ENCODE measurements around the gene KIF16B.
A peak's percentile ranks its signal among the peaks of the same experiment; 100 is the strongest.
"Not testable (repeated sequence)": the region's sequence is repeated elsewhere in the genome, so short reads cannot be mapped to it uniquely, and the experiment has no call there.

Gene KIF16B

DNA sequence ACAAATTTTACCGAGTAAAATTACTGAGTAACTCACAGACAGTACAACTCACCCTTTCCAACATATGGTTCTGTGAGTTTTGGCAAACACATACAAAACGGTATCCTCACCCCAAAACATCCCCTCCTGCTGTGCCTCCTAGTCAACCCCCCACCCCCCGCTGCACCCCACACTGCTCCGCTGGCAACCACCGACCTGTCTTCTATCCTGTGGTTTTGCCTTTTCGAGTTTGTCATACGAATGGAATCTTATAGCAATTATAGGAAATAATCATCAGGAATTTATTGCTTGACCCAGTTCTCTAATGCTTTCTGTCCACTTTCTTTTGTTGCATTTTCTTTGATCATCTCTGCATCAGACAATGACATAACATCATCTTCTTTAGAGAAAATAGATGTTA, 312.3 kb downstream of the KIF16B start:
- Histone ChIP-seq H3K4me1 (no peaks in the 10 kb centered on the region), H3K36me3 (replicated peaks) (no peaks in the 10 kb centered on the region), H3K4me3 (no peak overlapping the region), H3K9me3 (no peaks in the 10 kb centered on the region), H3K27me3 (ENCODE audit: low read depth) (no peaks in the 10 kb centered on the region)
- DNase-seq (ENCODE audit: low spot score in 2 of 2): no peak
- in situ Hi-C loops (cut with MboI; ENCODE audit: low sequenced_read_pairs): no loop called here

- DNase-seq (ENCODE audit: low spot score in 2 of 2); in situ Hi-C loops (cut with MboI; ENCODE audit: low sequenced_read_pairs); H3K9me3 ChIP-seq; H3K4me1 ChIP-seq; H3K27me3 ChIP-seq (ENCODE audit: low read depth); H3K4me3 ChIP-seq; H3K36me3 ChIP-seq (replicated peaks): not testable (repeated sequence)
Measured at GRCh38 chr20:16260133-16260532, 313.1 kb downstream of the KIF16B start.

GRCh38 chr20:16258766-16259165, 314.5 kb downstream of the KIF16B start:
- Histone ChIP-seq H3K9me3 (no peaks in the 10 kb centered on the region), H3K4me3 (no peak overlapping the region), H3K4me1 (no peaks in the 10 kb centered on the region), H3K27me3 (ENCODE audit: low read depth) (no peaks in the 10 kb centered on the region), H3K36me3 (replicated peaks) (no peaks in the 10 kb centered on the region)
- no peak for DNase-seq (ENCODE audit: low spot score in 2 of 2)
- in situ Hi-C loops (cut with MboI; ENCODE audit: low sequenced_read_pairs): no loop called here

GRCh38 chr20:16257813-16258430, 315.3 kb downstream of the KIF16B start:
- in situ Hi-C loops (cut with MboI; ENCODE audit: low sequenced_read_pairs): no loop called here
- Histone ChIP-seq H3K27me3 (ENCODE audit: low read depth) (no peaks in the 10 kb centered on the region), H3K9me3 (no peaks in the 10 kb centered on the region), H3K4me1 (no peaks in the 10 kb centered on the region), H3K36me3 (replicated peaks) (no peaks in the 10 kb centered on the region), H3K4me3 (no peak overlapping the region)
- DNase-seq (ENCODE audit: low spot score in 2 of 2): no peak

GRCh38 chr20:16257021-16257420, 316.2 kb downstream of the KIF16B start:
- Histone ChIP-seq H3K36me3 (replicated peaks) (no peaks in the 10 kb centered on the region), H3K27me3 (ENCODE audit: low read depth) (no peaks in the 10 kb centered on the region), H3K4me1 (no peaks in the 10 kb centered on the region), H3K9me3 (no peaks in the 10 kb centered on the region), H3K4me3 (no peak overlapping the region)
- DNase-seq (ENCODE audit: low spot score in 2 of 2): no peak
- in situ Hi-C loops (cut with MboI; ENCODE audit: low sequenced_read_pairs): no loop called here

DNA sequence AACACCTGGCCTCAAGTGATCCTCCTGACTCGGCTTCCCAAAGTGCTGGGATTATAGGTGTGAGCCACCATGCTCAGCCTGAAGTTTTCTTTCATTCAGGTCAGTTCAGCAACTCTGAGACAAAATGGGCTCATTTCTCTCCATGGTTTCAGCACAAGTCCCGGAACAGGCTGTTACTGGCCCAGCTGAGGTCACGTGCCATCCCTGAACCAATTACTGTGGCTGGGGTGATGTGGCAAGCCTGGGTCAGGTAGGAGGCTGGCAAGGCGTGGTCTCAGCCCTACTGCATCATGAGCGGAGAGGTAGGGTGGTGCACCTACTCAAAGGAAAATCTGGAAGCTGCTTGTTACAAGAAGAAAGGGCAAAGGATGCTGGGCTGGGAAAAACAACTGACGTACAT, 326.4 kb downstream of the KIF16B start:
- no peak for DNase-seq (ENCODE audit: low spot score in 2 of 2)
- H3K9me3 ChIP-seq: no peaks in the 10 kb centered on the region
- no peaks in the 10 kb centered on the region for H3K4me1 ChIP-seq
- no peak overlapping the region for H3K4me3 ChIP-seq
- no peaks in the 10 kb centered on the region for H3K36me3 ChIP-seq (replicated peaks)
- in situ Hi-C loops (cut with MboI; ENCODE audit: low sequenced_read_pairs): no loop called here
- no peaks in the 10 kb centered on the region for H3K27me3 ChIP-seq (ENCODE audit: low read depth)

- Histone ChIP-seq H3K9me3 (no peaks in the 10 kb centered on the region), H3K27me3 (ENCODE audit: low read depth) (no peaks in the 10 kb centered on the region), H3K36me3 (replicated peaks) (no peaks in the 10 kb centered on the region), H3K4me1 (no peaks in the 10 kb centered on the region), H3K4me3 (no peak overlapping the region)
- in situ Hi-C loops (cut with MboI; ENCODE audit: low sequenced_read_pairs): no loop called here
- no peak for DNase-seq (ENCODE audit: low spot score in 2 of 2)
Measured at GRCh38 chr20:16246291-16246690, 327.0 kb downstream of the KIF16B start.

DNA sequence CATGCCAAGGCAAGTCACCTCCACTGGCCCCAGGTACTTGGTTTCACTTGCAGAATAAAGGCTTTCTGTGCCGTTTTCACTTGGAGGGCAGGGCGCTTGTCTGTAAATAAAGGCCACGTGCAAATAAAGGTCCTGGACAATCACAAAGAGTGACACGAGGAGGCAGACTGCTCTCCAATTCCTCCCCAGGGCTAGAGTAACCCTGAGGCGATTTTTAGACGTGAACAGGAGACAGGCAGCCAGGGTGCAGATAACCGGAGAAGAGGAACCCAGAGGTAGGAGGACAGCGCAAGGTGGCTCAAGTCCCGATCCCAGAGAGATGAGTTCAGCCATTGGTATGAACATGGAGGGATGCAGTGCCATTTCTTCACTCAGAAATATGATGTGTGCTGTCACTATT, 327.4 kb downstream of the KIF16B start:
- no peaks in the 10 kb centered on the region for H3K9me3 ChIP-seq
- no peaks in the 10 kb centered on the region for H3K4me1 ChIP-seq
- no peaks in the 10 kb centered on the region for H3K36me3 ChIP-seq (replicated peaks)
- H3K4me3 ChIP-seq: no peak overlapping the region
- no peak for DNase-seq (ENCODE audit: low spot score in 2 of 2)
- H3K27me3 ChIP-seq (ENCODE audit: low read depth): no peaks in the 10 kb centered on the region
- in situ Hi-C loops (cut with MboI; ENCODE audit: low sequenced_read_pairs): no loop called here

GRCh38 chr20:16244892-16245291, 328.4 kb downstream of the KIF16B start:
- Histone ChIP-seq H3K36me3 (replicated peaks) (no peaks in the 10 kb centered on the region), H3K4me3 (no peak overlapping the region), H3K4me1 (no peaks in the 10 kb centered on the region), H3K9me3 (no peaks in the 10 kb centered on the region), H3K27me3 (ENCODE audit: low read depth) (no peaks in the 10 kb centered on the region)
- in situ Hi-C loops (cut with MboI; ENCODE audit: low sequenced_read_pairs): no loop called here
- DNase-seq (ENCODE audit: low spot score in 2 of 2): no peak

GRCh38 chr20:16243470-16243869, 329.8 kb downstream of the KIF16B start:
- H3K4me1 ChIP-seq: no peaks in the 10 kb centered on the region
- in situ Hi-C loops (cut with MboI; ENCODE audit: low sequenced_read_pairs): no loop called here
- no peak for DNase-seq (ENCODE audit: low spot score in 2 of 2)

GRCh38 chr20:16241911-16242310, 331.3 kb downstream of the KIF16B start:
- in situ Hi-C loops (cut with MboI; ENCODE audit: low sequenced_read_pairs): no loop called here
- Histone ChIP-seq H3K4me3 (no peak overlapping the region), H3K4me1 (no peaks in the 10 kb centered on the region), H3K27me3 (ENCODE audit: low read depth) (no peaks in the 10 kb centered on the region), H3K36me3 (replicated peaks) (no peaks in the 10 kb centered on the region), H3K9me3 (no peaks in the 10 kb centered on the region)
- DNase-seq (ENCODE audit: low spot score in 2 of 2): no peak

More at GRCh38 chr20:16243470-16243869, 329.8 kb downstream of the KIF16B start:
- Histone ChIP-seq H3K4me3 (no peak overlapping the region), H3K9me3 (no peaks in the 10 kb centered on the region), H3K36me3 (replicated peaks) (no peaks in the 10 kb centered on the region), H3K27me3 (ENCODE audit: low read depth) (no peaks in the 10 kb centered on the region)

GRCh38 chr20:16240355-16240754, 332.9 kb downstream of the KIF16B start:
- in situ Hi-C loops (cut with MboI; ENCODE audit: low sequenced_read_pairs): no loop called here
- no peaks in the 10 kb centered on the region for H3K27me3 ChIP-seq (ENCODE audit: low read depth)

DNA sequence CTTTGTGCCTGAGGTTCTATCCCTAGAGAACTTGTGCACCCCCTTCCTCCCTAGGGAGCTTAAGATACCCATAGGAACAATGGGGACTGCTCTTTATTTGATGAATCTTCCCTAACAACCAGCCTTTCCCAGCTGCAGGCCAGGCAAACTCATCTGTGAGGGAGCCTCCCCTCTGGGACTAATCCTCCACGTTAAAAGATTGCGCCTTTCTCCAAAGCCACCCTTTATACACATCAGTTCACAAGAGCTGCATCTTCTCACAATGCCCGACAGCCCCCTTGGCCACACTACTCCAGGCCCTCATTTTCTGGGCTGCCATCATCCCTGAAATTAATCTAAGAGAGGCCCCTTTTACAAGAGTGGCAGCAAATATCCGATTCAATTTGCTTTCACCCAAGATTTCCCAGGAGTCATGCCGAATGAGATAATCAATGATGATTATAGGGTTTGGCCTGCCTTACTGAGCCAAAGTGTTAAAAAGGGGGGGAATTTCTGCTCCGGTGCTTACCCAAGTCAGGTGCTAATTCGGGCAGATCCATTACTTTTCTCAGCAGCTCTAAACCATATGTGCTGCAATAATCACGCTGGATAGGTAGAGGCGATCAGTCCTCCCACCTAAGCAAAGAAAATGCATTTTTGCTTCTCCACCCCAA, 336.5 kb downstream of the KIF16B start:
- Histone ChIP-seq H3K36me3 (replicated peaks) (no peaks in the 10 kb centered on the region), H3K27me3 (ENCODE audit: low read depth) (no peaks in the 10 kb centered on the region), H3K4me1 (no peaks in the 10 kb centered on the region), H3K9me3 (no peaks in the 10 kb centered on the region), H3K4me3 (no peak overlapping the region)
- in situ Hi-C loops (cut with MboI; ENCODE audit: low sequenced_read_pairs): no loop called here
- DNase-seq (ENCODE audit: low spot score in 2 of 2): peak; percentile 7 to 11

More at GRCh38 chr20:16240355-16240754, 332.9 kb downstream of the KIF16B start:
- DNase-seq (ENCODE audit: low spot score in 2 of 2): no peak
- H3K4me3 ChIP-seq: no peak overlapping the region
- no peaks in the 10 kb centered on the region for H3K36me3 ChIP-seq (replicated peaks)
- no peaks in the 10 kb centered on the region for H3K4me1 ChIP-seq
- no peaks in the 10 kb centered on the region for H3K9me3 ChIP-seq

GRCh38 chr20:16230402-16230801, 342.8 kb downstream of the KIF16B start:
- in situ Hi-C loops (cut with MboI; ENCODE audit: low sequenced_read_pairs): no loop called here
- H3K27me3 ChIP-seq (ENCODE audit: low read depth): no peaks in the 10 kb centered on the region
- no peaks in the 10 kb centered on the region for H3K36me3 ChIP-seq (replicated peaks)
- DNase-seq (ENCODE audit: low spot score in 2 of 2): no peak
- H3K4me3 ChIP-seq: no peak overlapping the region
- no peaks in the 10 kb centered on the region for H3K4me1 ChIP-seq
- no peaks in the 10 kb centered on the region for H3K9me3 ChIP-seq

DNA sequence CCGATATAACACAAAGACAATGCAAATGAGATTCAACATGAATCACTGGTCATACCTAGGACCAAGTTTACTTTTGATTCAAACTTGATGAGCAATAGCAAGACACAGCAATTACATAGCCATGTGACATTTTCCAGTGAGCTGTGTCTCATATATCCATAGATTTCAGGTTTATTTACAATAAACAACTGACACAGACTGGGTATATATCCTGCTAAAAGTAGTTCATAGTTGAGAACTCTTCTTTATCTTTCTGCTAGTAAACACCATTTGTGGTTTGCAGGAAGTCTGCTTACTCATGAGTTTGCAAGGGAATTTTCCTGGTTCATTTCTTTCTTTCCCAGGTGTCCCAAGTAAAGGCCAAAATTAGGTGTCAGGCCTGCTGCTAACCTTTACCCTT, 343.4 kb downstream of the KIF16B start:
- no peak overlapping the region for H3K4me3 ChIP-seq
- no peaks in the 10 kb centered on the region for H3K4me1 ChIP-seq
- in situ Hi-C loops (cut with MboI; ENCODE audit: low sequenced_read_pairs): no loop called here
- H3K9me3 ChIP-seq: no peaks in the 10 kb centered on the region
- H3K27me3 ChIP-seq (ENCODE audit: low read depth): no peaks in the 10 kb centered on the region
- DNase-seq (ENCODE audit: low spot score in 2 of 2): no peak
- no peaks in the 10 kb centered on the region for H3K36me3 ChIP-seq (replicated peaks)

Measured in HAP-1 (cell line).